Body of pancreas (tissue), 4 donors: Measurements from ENCODE around the gene DPYSL4. TPM values are rescaled to one million over a fixed set of nuclear protein-coding genes. Genes with fewer than 3 reads are reported as not detected.

Source experiments
- ATAC-seq: fragments of 150-250 bp; one replicate; pipeline ENCODE4 v1.9.1; 2016
- DNase-seq, 4 donors: peaks; one replicate each; pipeline ENCODE4 v3.0.0-alpha.2; 2019
- H3K27ac ChIP-seq, 4 donors: fragments of 200-600 bp; sonication (generic); 1 replicate in 3 of 4; 2 replicates in 1 of 4; pipeline versions ENCODE4 v1.5.1 to v1.6.1; 2016 to 2019; ENCODE audit warnings: mild to moderate bottlenecking in 1 of 4, mixed read lengths in 1 of 4, moderate library complexity in 1 of 4
- H3K27me3 ChIP-seq, 2 donors: fragments of 200-600 bp; sonication (generic); one replicate each; pipeline ENCODE4 v1.6.0; 2016; ENCODE audit warnings: mild to moderate bottlenecking in 1 of 2
- H3K36me3 ChIP-seq, 2 donors: fragments of 200-600 bp; sonication (generic); replicated peaks in 1 of 2; 2 replicates each; pipeline ENCODE4 v1.5.1; 2016; ENCODE audit warnings: low read depth in 2 of 2; ENCODE audit not compliant: insufficient read depth in 1 of 2
- H3K4me1 ChIP-seq: fragments of 200-600 bp; sonication (generic); one replicate; pipeline ENCODE4 v1.6.0; 2016
- H3K4me3 ChIP-seq, 2 donors: fragments of 200-600 bp; sonication (generic); 1 replicate in 1 of 2; 2 replicates in 1 of 2; pipeline ENCODE4 v1.5.1; 2016 to 2019
- H3K9me3 ChIP-seq, 3 donors: fragments of 200-600 bp; sonication (generic); 1 replicate in 2 of 3; 2 replicates in 1 of 3; pipeline ENCODE4 v1.5.1; 2016
- POLR2A ChIP-seq, 3 donors: fragments of 450-650 bp; IDR thresholded peaks; one replicate each; pipeline ENCODE4 v1.6.1; 2016; ENCODE audit warnings: antibody characterized with exemption in 3 of 3, mild to moderate bottlenecking in 2 of 3
- WGBS, 2 donors: methylation state at CpG; one replicate each; pipeline ENCODE4 v1.1.5; 2017; 5-methylcytosine and 5-hydroxymethylcytosine counted together
- intact Hi-C: fragments of 100-400 bp; cut with DNase I; formaldehyde crosslinking; loops from one replicate; pipeline ENCODE4 v1.15.1; 2023
- total RNA-seq, 2 donors: library from RNA; depleted of rRNA; stranded (reverse); fragments of >200 nt; gene quantifications; one replicate each; pipeline ENCODE4 v1.1.0, GENCODE V29; 2016
- TF ChIP-seq, protein P1 (sequence below), 7 experiments: fragments of 450-650 bp in 4 of 7; fragments of 200-600 bp in 3 of 7; sonication (generic) in 3 of 7; IDR thresholded peaks; one replicate each; pipeline ENCODE4 v1.5.1; 2016 to 2019; ENCODE audit warnings: antibody characterized with exemption in 7 of 7

DPYSL4 gene
- total RNA-seq, 2 donors from 2014 or later: 0.52 TPM; not detected in 1

DNA sequence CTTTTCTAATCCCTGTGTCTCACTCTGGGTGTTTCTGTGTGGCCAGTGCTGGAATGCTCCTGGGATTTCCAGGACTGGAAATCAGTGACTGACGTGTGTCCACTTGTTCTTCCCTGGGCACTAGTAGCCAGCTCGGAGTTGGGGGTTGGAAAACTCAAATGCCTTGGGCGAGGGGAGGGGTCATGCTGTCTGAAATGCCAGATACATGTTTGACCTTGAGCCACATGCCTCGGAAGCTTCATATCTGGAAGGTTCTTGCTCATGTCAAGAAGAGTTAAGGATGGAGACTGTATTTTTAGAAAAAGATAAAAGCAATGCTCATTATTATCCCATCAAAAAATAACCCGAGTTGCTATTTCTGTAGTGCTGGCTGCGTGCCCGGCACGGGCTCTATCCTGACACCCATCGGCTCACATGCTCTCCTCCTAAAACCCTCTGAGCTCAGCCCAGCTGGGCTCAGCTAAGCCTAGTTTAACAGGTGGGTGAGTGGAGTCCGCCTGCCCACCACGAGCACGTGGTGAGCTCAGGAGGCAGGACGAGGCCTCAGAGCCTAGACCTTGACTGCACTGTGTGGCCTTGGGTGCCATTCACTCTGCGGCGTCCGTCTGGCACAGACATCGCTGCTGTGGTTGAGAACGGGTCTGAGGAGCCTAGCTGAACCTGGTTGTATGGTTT is 6.4 kb downstream of the DPYSL4 start:
- TF ChIP-seq, protein P1, sequence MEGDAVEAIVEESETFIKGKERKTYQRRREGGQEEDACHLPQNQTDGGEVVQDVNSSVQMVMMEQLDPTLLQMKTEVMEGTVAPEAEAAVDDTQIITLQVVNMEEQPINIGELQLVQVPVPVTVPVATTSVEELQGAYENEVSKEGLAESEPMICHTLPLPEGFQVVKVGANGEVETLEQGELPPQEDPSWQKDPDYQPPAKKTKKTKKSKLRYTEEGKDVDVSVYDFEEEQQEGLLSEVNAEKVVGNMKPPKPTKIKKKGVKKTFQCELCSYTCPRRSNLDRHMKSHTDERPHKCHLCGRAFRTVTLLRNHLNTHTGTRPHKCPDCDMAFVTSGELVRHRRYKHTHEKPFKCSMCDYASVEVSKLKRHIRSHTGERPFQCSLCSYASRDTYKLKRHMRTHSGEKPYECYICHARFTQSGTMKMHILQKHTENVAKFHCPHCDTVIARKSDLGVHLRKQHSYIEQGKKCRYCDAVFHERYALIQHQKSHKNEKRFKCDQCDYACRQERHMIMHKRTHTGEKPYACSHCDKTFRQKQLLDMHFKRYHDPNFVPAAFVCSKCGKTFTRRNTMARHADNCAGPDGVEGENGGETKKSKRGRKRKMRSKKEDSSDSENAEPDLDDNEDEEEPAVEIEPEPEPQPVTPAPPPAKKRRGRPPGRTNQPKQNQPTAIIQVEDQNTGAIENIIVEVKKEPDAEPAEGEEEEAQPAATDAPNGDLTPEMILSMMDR (IDR thresholded peaks at IDR 0.05): no peak
- TF ChIP-seq POLR2A (IDR thresholded peaks at IDR 0.05): no peak
- 41 to 57% methylated on average over 7 to 18 of the region's 18 CpGs for WGBS, 2 donors
- ATAC-seq (no peak), DNase-seq (no peak)
- no peaks in the 10 kb centered on the region for H3K9me3 ChIP-seq
- intact Hi-C loops: no loop called here
- H3K36me3 ChIP-seq: no peaks in the 10 kb centered on the region
- H3K27me3 ChIP-seq: no peaks in the 10 kb centered on the region
- no peak overlapping the region for H3K27ac ChIP-seq
- H3K4me1 ChIP-seq: no peaks in the 10 kb centered on the region
- H3K4me3 ChIP-seq: no peak overlapping the region

DNA sequence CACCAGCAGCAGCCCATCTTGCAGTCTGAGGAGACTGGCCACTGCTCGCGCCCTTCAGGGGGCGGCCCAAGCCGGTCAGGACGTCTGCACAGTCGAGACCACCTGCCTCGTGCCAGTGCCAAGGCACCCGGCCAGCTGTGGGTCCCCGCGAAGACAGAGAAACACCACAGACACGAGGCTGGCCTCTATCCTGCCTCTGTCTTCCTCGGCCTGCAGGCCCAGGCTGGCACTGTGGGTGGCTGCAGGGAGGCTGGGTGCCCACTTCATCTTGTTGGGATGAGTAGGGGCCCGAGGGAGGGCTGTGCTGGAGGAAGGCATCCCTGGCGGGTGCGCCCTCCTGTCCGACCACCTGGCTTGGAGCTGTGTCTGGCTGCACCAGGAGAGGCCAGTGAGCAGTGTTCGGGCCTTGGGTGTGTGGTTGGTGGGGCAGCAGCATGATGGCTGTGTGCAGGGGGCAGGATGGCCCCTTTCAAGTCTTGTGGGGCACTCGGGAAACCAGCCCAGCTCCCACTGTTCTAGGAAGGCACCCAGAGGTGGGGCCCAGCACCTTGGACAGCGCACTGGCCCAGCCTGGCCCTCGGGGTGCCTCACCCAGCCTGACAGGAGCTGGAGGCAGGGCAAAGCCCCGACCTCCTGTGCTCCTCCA is 7.3 kb downstream of the DPYSL4 start:
- WGBS, 2 donors: 69 to 71% methylated on average over 19 to 21 of the region's 21 CpGs
- DNase-seq (peak in 1 of 4 donors; percentile 42), ATAC-seq (no peak)
- H3K36me3 ChIP-seq: no peaks in the 10 kb centered on the region
- no peak overlapping the region for H3K4me3 ChIP-seq
- H3K27ac ChIP-seq: no peak overlapping the region
- intact Hi-C loops: no loop called here
- no peaks in the 10 kb centered on the region for H3K4me1 ChIP-seq
- no peaks in the 10 kb centered on the region for H3K27me3 ChIP-seq
- no peaks in the 10 kb centered on the region for H3K9me3 ChIP-seq
- TF ChIP-seq POLR2A (IDR thresholded peaks at IDR 0.05): no peak
- TF ChIP-seq, protein P1 (IDR thresholded peaks at IDR 0.05): no peak

DNA sequence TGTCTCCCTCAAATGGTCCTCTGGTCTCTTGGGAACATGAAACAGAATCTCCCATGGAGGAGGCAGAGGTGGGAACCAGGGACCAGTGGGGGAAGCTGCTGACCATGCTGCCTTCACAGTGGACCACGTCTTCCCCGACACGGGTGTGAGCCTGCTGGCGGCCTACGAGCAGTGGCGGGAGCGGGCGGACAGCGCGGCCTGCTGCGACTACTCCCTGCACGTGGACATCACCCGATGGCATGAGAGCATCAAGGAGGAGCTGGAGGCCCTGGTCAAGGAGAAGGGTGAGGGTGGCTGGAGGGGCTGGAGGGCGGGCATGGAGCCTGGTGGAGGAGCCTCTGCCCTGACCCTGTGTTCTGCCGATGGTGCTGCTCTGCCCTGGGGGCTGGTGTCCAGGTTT is 8.0 kb downstream of the DPYSL4 start:
- TF ChIP-seq POLR2A (IDR thresholded peaks at IDR 0.05): no peak
- TF ChIP-seq, protein P1 (IDR thresholded peaks at IDR 0.05): no peak
- Histone ChIP-seq H3K4me1 (no peaks in the 10 kb centered on the region), H3K9me3 (no peaks in the 10 kb centered on the region), H3K4me3 (no peak overlapping the region), H3K36me3 (no peaks in the 10 kb centered on the region), H3K27ac (no peak overlapping the region), H3K27me3 (no peaks in the 10 kb centered on the region)
- WGBS, 2 donors: 90% methylated on average over 15 of the region's 15 CpGs
- ATAC-seq (no peak), DNase-seq (no peak)
- intact Hi-C loops: no loop called here

DNA sequence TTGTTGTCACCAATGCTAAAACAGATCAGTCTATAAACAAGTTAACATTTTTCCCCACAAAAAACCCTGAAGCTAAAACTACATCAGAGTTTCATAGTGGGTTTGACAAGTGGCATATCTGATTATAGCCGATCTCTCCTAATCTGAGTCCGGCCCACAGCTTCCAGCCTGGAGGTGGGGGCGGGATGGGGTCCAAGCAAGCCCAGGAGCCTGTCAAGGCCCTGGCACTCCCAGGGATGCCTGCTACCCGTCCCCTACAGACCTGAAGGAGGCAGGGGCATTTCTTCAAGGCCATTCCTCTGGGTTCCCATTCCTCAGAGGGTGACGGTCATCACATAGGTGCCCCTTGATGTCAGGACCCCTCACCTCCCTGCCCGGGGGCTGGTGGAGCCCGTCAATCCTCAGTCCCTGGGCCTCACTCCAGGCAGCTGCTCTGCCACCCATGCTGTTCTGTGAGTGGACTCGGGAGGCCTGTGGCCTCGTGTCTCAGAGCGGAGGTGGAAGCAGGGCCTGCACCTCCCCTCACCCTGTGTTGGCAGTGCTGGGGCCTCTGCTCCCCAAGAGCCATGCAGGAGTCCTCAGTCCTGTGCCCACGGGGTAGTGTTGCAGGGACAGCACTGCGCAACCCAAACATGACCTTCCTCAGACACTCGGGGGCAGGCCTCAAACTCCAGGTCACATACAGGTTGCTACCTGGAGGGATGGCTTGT is 8.8 kb downstream of the DPYSL4 start:
- DNase-seq (no peak), ATAC-seq (no peak)
- H3K36me3 ChIP-seq: no peaks in the 10 kb centered on the region
- H3K9me3 ChIP-seq: no peaks in the 10 kb centered on the region
- H3K4me3 ChIP-seq: no peak overlapping the region
- no peaks in the 10 kb centered on the region for H3K4me1 ChIP-seq
- TF ChIP-seq, protein P1 (IDR thresholded peaks at IDR 0.05): no peak
- TF ChIP-seq POLR2A (IDR thresholded peaks at IDR 0.05): no peak
- intact Hi-C loops: no loop called here
- 82 to 84% methylated on average over 3 to 13 of the region's 13 CpGs for WGBS, 2 donors
- no peak overlapping the region for H3K27ac ChIP-seq
- no peaks in the 10 kb centered on the region for H3K27me3 ChIP-seq
